ENCODE results near the gene PPP4R4.
"Not testable (repeated sequence)": the region's sequence is repeated elsewhere in the genome, so short reads cannot be mapped to it uniquely, and the experiment has no call there.

The PPP4R4 gene

DNA sequence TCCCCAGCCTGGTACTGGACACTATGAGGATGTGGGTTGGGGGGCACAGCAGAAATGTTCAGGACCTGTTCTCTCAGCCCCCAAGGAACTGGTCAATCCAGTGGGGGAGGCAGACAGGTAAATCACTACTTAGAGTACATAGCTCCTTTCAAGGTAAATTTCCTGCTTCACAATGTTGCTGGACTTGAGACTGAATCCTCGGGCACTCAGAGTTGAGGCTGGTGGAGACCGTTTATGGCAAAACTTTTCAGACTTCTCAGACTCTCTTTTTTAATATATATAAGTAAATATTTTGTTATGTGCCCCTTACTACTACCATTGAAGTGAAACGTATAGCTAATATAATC is 119.4 kb downstream of the PPP4R4 start:
- H3K27ac ChIP-seq, result no peak overlapping the region
- no peaks in the 10 kb centered on the region for H3K36me3 ChIP-seq
- H3K4me1 ChIP-seq, result no peaks in the 10 kb centered on the region
- H3K4me2 ChIP-seq, result no peak overlapping the region
- no peaks in the 10 kb centered on the region for H3K9me3 ChIP-seq
- H3K4me3 ChIP-seq, result no peak overlapping the region
- H3K9ac ChIP-seq, result no peak overlapping the region
- no peaks in the 10 kb centered on the region for H3K27me3 ChIP-seq
- H4K20me1 ChIP-seq, result no peaks in the 10 kb centered on the region
- no peak for TF ChIP-seq Cebpa-rat (IDR thresholded peaks at IDR 0.05)

DNA sequence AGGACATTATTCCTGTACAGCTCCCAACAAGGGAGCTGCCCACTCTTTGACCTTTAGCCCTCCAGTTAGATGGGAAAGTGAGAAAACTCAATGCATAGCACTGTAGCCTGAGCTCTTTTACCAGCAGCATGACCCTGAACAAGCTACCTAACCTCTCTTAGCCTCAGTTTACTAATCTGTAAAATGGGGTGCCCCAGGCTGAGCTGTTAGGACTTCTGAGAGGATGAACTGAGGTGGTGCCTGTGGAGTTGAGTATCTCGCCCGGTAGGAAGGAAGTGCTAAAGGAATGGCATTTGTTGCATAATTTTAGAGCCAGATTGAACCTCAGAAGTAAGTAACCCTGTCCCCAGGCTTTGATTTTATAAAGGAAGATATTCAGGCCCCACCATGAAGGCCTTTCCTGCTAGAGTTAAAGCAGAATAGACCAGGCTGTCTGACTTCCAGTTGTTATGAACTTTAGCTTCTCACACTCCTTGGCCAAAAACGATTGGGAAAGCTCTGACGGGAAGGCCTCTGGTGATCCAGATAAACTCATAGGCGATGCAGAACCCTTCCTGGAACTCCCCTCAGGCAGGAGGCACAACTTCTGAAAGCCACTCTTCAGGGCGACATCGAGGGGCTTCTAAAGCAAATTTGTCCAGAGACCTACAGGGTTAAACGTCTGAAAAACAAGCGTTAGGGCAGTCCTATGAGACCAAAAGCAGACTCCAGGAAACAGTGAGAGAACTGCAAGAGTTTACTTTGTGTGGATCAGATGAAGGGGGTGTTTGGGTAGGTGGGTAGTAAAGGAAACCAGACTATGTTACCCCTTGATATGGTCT is 121.4 kb downstream of the PPP4R4 start:
- no peaks in the 10 kb centered on the region for H3K4me1 ChIP-seq
- H3K27ac ChIP-seq, result no peak overlapping the region
- H3K4me3 ChIP-seq, result no peak overlapping the region
- no peak for TF ChIP-seq Cebpa-rat (IDR thresholded peaks at IDR 0.05)
- H3K36me3 ChIP-seq, result no peaks in the 10 kb centered on the region
- no peaks in the 10 kb centered on the region for H3K27me3 ChIP-seq
- H3K4me2 ChIP-seq, result no peak overlapping the region
- 0 out of 2 replicates have a peak, but pooled peaks cover 5% of the 10 kb centered on the region for H3K9me3 ChIP-seq
- H4K20me1 ChIP-seq, result no peaks in the 10 kb centered on the region
- H3K9ac ChIP-seq, result no peak overlapping the region

DNA sequence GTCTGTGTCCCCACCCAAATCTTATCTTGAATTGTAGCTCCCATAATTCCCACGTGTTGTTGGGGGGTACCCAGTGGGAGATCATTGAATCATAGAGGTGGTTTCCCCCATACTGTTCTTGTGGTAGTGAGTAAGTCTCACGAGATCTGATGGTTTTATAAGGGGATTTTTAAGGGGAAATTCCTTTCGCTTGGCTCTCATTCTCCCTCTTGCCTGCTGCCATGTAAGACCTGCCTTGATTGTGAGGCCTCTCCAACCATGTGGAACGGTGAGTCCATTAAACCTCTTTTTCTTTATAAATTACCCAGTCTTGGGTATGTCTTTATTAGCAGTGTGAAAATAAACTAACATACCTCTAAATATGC is 122.0 kb downstream of the PPP4R4 start:
- not testable (repeated sequence) for H3K4me3 ChIP-seq, H3K27ac ChIP-seq, H3K36me3 ChIP-seq, H3K9ac ChIP-seq, H3K27me3 ChIP-seq, H3K9me3 ChIP-seq, H3K4me2 ChIP-seq, H4K20me1 ChIP-seq, H3K4me1 ChIP-seq

DNA sequence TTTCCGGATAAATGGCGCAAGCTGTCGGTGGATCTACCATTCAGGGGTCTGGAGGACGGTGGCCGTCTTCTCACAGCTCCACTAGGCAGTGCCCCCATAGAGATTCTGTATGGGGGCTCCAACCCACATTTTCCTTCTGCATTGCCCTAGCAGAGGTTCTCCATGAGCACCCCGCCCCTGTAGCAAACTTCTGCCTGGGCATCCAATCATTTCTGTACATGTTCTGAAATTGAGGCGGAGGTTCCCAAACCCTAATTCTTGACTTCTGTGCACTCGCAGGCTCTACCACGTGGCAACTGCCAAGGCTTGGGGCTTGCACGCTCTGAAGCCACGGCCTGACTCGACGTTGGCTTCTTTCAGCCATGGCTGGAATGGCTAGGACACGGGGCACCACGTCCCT is 124.0 kb downstream of the PPP4R4 start:
- Histone ChIP-seq H3K4me2 (no peak overlapping the region), H4K20me1 (no peaks in the 10 kb centered on the region), H3K9me3 (peaks cover 11% of the 10 kb centered on the region; the same call in 1 of the 2 replicates), H3K4me3 (no peak overlapping the region), H3K4me1 (no peaks in the 10 kb centered on the region), H3K36me3 (no peaks in the 10 kb centered on the region), H3K27ac (no peak overlapping the region), H3K27me3 (no peaks in the 10 kb centered on the region), H3K9ac (no peak overlapping the region)
- TF ChIP-seq Cebpa-rat (IDR thresholded peaks at IDR 0.05), result no peak

DNA sequence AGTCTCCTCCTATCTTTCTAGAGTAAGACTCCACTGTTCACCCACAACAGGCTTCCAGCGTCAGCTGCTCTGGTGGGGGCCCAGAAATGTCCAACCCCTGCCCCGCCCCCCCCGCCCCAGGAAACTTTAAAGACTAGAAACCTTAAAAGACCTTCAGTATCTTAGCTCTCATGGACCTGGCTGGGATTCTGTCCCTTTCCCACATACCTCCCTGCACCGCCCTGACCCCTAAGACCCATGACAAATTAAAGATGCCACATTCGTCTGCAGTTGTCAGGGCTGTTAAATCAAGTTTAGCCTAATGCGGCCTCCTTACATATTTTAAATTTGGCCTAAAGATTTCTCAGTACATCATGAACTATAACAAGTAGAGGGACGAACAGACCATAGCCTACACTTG is 129.0 kb downstream of the PPP4R4 start:
- Histone ChIP-seq H3K9ac (no peak overlapping the region), H3K4me2 (no peak overlapping the region), H3K36me3 (no peaks in the 10 kb centered on the region), H3K27me3 (no peaks in the 10 kb centered on the region), H4K20me1 (no peaks in the 10 kb centered on the region), H3K9me3 (peaks cover 14% of the 10 kb centered on the region; the same call in 1 of the 2 replicates), H3K27ac (no peak overlapping the region), H3K4me3 (no peak overlapping the region), H3K4me1 (no peaks in the 10 kb centered on the region)
- TF ChIP-seq Cebpa-rat (IDR thresholded peaks at IDR 0.05), result no peak

DNA sequence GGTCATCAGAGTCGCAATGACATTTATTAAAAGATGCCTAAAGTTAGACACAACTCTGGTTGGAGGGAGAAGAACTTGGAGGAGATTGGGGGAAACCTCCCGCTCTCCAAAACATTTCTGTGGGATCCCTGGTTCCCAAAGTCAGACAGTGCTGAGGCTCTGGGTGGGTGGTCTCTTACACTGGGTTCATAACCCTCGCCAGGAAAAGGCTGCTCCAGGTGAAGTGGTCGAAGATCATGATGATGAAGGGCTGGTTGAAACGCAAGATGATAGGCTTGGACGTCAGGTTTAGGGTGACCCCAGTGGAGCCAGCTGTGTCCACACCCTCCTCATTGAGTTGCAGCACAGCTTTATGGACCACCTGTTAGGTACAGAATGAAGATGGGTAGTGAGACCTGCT is 130.1 kb downstream of the PPP4R4 start:
- no peak for TF ChIP-seq Cebpa-rat (IDR thresholded peaks at IDR 0.05)
- no peaks in the 10 kb centered on the region for H4K20me1 ChIP-seq
- no peak overlapping the region for H3K4me2 ChIP-seq
- H3K27ac ChIP-seq, result no peak overlapping the region
- H3K27me3 ChIP-seq, result no peaks in the 10 kb centered on the region
- H3K4me3 ChIP-seq, result no peak overlapping the region
- H3K36me3 ChIP-seq, result no peaks in the 10 kb centered on the region
- peaks cover 19% of the 10 kb centered on the region; the same call in 1 of the 2 replicates for H3K9me3 ChIP-seq
- H3K4me1 ChIP-seq, result no peaks in the 10 kb centered on the region
- H3K9ac ChIP-seq, result no peak overlapping the region

DNA sequence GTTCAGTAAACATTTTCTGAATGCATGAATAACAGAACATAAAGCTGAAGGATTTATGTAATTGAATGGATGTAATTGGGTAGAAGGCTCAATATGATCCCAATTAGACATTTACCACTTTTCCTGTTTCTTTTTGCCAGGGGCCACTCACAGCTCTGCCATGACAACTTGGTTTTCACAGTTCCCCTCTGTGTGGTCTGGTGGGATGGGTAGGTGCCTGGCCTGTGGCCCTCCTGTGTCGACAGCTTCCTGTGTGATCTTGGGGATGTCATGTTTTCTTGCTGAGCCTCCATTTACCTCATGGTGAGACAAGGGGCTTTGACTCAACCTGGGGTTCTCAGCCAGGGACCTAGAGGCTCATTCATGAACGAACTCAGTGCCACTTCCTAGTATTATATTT is 131.5 kb downstream of the PPP4R4 start:
- Histone ChIP-seq H3K4me1 (no peaks in the 10 kb centered on the region), H3K9ac (no peak overlapping the region), H4K20me1 (no peaks in the 10 kb centered on the region), H3K4me2 (no peak overlapping the region), H3K4me3 (no peak overlapping the region), H3K36me3 (no peaks in the 10 kb centered on the region), H3K27ac (no peak overlapping the region), H3K27me3 (no peaks in the 10 kb centered on the region), H3K9me3 (peaks cover 14% of the 10 kb centered on the region; the same call in 1 of the 2 replicates)
- no peak for TF ChIP-seq Cebpa-rat (IDR thresholded peaks at IDR 0.05)

DNA sequence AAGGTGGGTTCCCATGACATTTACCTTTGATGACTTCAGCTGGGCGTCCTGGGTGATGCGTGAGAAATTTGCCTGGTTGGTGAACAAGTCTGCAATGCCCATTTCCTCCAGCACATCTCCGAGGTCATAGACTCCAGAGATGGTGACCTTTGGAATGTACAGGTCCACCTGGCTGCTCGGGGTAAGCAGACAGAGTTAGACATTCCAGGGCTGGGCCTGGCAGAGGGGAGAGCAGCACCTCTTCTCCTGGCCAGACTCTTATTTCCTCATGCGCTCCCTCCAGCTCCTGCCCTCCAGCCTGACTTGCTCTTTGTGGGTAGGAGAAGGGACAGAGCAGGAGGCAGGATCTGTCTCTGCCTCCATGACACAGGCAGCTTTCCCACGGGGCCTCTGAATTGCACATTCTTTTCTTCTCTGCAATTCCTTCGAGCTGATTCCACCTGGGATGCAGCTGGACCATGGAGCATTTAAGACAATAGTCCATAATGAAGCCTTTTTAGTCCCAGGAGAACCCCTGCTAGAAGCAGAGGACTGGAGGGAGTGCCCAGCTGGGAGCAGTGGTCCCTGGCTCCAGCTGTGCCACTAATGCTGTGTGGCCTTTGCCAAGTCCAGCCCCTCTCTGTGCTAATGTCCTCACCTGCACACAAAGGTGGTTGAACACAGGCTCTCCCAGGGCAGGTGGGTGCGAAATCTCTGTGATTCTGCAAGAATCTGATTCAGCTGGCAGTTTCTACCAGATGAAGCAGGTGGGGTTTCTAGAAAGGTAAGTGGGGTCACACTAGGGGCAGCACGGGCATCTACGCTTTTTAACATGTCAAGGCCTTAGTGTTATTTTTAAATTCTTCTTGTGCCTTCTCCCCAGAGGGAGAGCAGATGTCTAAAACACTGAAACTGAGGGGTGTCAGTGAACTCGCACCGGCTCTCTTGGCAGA is 132.2 kb downstream of the PPP4R4 start:
- H3K4me1 ChIP-seq, result no peaks in the 10 kb centered on the region
- no peaks in the 10 kb centered on the region for H4K20me1 ChIP-seq
- no peaks in the 10 kb centered on the region for H3K36me3 ChIP-seq
- no peak overlapping the region for H3K4me3 ChIP-seq
- no peak for TF ChIP-seq Cebpa-rat (IDR thresholded peaks at IDR 0.05)
- H3K4me2 ChIP-seq, result no peak overlapping the region
- H3K27ac ChIP-seq, result no peak overlapping the region
- peaks cover 14% of the 10 kb centered on the region; the same call in 1 of the 2 replicates for H3K9me3 ChIP-seq
- H3K9ac ChIP-seq, result no peak overlapping the region
- no peaks in the 10 kb centered on the region for H3K27me3 ChIP-seq

DNA sequence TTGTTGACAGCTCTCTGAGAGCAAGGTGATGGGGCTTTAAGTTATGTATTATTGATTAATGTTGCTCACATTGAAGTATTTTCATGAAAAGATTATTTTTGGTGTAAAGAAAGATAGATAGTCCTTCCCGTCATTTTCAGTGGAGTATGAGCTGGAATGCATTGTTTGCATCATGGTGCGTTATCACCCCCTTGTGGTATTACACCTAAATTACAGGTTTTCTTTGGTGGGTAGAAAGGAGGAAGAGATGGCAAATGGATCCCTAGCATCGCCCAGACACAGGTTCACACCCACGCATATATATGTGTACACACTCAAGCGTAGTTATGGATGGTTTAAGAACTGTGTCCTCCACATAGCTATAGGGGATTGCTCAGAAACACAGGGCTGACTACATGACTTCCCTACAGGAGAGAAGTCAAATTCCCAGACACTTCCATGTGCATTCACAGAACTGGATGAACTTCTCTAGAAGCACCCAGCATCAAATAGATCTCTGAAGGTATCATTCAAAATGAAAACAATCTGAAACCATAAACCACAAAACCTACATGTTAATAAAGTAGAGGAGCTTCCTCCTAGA is 133.4 kb downstream of the PPP4R4 start:
- H3K4me3 ChIP-seq, result no peak overlapping the region
- no peak overlapping the region for H3K9ac ChIP-seq

DNA sequence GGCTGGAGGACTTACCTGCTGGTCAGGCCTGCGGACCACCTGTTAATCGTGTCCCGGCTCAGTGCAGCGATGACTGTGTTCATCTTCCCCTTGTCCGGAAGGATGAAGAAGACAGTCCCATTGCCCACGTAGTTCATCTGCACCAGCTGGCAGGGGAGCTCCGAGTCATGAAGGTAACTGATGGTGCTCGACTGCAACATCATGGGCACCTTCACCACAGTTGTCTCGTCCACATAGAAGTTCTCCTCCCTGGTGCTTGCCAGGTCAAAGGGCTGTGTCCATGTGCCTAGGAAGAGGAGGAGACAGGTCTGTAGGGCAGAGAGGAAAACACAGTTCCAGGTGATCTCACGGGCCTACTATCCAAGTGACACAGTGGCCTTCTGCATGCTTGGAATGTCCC is 135.6 kb downstream of the PPP4R4 start:
- Histone ChIP-seq H3K9ac (no peak overlapping the region), H3K27me3 (no peaks in the 10 kb centered on the region), H3K4me1 (no peaks in the 10 kb centered on the region), H3K4me2 (no peak overlapping the region), H3K36me3 (no peaks in the 10 kb centered on the region), H3K27ac (no peak overlapping the region), H3K4me3 (no peak overlapping the region), H4K20me1 (no peaks in the 10 kb centered on the region), H3K9me3 (peaks cover 8% of the 10 kb centered on the region)
- no peak for TF ChIP-seq Cebpa-rat (IDR thresholded peaks at IDR 0.05)

More for the DNA sequence above, 133.4 kb downstream of the PPP4R4 start:
- Histone ChIP-seq H3K36me3 (no peaks in the 10 kb centered on the region), H4K20me1 (no peaks in the 10 kb centered on the region), H3K4me2 (no peak overlapping the region), H3K9me3 (peaks cover 11% of the 10 kb centered on the region; the same call in 1 of the 2 replicates), H3K27ac (no peak overlapping the region), H3K27me3 (no peaks in the 10 kb centered on the region), H3K4me1 (no peaks in the 10 kb centered on the region)
- TF ChIP-seq Cebpa-rat (IDR thresholded peaks at IDR 0.05), result no peak

Measured in BLaER1 (cell line).